HG02571 (cell line): ENCODE data around the gene NEMP1.
"Not testable (repeated sequence)": the region's sequence is repeated elsewhere in the genome, so short reads cannot be mapped to it uniquely, and the experiment has no call there.

ENCODE experiments used
- ATAC-seq: cut with Tn5 transposase; IDR thresholded peaks from one replicate; pipeline ENCODE4 v1.9.1; 2021; ENCODE audit warnings: mild to moderate bottlenecking, moderate library complexity; ENCODE audit not compliant: unreplicated experiment

Gene NEMP1, protein sequence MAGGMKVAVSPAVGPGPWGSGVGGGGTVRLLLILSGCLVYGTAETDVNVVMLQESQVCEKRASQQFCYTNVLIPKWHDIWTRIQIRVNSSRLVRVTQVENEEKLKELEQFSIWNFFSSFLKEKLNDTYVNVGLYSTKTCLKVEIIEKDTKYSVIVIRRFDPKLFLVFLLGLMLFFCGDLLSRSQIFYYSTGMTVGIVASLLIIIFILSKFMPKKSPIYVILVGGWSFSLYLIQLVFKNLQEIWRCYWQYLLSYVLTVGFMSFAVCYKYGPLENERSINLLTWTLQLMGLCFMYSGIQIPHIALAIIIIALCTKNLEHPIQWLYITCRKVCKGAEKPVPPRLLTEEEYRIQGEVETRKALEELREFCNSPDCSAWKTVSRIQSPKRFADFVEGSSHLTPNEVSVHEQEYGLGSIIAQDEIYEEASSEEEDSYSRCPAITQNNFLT

DNA sequence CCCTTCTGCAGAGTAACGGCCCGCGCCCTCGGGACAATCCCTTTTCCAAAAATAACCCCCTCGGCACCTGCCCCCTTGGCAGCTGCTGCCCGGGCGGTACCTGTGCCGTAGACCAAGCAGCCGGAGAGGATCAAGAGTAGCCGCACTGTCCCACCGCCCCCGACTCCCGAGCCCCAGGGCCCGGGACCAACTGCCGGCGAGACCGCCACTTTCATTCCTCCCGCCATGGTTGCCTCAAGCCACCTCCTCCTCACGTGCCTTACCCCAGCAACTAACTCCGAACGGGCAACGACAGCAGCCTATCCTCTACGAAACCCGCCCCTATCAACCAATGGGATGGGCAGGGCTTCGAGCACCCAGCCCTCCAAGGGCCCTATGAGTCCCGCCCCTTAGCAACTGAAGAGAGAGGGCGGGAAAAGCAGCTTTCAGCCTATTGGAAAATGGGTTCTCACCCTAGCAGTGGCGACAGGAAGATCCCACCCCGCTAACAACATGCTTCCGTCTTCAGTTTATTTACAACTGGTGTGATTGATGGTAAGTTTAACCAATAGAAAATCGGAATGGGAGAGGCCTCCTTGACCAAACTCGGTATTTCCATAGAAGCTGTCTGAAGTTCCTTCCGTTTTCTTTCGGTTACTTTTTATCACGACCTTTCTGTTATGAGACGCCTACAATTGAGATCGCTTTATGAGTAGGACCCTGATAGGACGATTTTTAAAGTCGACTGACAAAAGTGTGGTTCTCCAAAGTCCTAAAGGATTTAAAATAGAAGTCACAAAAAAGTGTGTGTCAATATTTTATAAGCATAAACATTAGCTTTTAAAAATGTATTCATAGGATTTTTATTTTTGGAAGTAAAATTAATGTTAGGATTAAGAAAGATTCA, at the start of gene NEMP1:
Gene NEMP1, minus strand, starts transcription at position 273 of the 886 bp plus-strand sequence. Its CDS starts 46 bp downstream, at position 227.
- peak; percentile 96 for ATAC-seq

DNA sequence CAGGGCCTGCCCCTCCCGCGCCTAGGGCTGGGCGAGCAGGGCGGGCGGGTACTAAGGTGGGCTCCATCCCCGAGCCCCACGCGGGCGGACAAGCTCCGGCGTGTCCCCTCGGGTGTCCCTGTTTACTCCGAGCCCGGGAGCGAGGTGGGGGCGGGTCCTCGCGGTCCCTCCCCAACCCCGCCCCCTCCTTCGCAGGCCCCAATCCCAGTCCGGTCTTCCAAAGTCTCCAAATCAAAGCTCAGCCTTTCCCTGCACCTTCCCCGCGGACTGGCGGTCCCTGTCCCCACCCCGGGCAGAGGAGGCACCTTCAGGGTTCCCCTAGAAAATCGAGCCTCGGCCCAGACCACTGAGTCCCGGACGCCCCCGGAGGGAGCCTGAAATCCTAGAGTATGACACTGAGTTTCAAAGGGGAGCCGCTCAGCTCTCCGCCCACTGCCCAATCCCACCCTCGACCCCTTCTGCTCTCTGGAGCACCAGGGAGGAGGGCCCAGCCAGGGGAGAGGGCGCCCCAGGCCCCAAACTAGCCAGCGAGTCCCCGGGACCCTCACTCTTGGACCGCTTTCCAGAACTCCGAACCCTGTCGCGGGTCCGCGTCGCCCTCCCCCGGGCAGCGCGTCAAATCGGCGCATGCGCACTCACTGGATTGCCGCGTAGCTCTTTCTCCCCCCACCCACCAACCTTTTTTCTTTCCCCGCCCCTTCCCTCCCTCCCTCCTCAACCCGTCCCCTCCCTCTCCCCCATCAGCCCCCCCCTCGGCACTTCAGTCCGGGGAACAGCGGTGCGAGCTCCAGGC, 49.3 kb upstream of the NEMP1 start, which contains the start of gene LRP1:
Gene LRP1, plus strand, starts transcription at position 758 of the 793 bp plus-strand sequence. CDS start 482 bp downstream, outside the sequence.
- ATAC-seq = no peak

DNA sequence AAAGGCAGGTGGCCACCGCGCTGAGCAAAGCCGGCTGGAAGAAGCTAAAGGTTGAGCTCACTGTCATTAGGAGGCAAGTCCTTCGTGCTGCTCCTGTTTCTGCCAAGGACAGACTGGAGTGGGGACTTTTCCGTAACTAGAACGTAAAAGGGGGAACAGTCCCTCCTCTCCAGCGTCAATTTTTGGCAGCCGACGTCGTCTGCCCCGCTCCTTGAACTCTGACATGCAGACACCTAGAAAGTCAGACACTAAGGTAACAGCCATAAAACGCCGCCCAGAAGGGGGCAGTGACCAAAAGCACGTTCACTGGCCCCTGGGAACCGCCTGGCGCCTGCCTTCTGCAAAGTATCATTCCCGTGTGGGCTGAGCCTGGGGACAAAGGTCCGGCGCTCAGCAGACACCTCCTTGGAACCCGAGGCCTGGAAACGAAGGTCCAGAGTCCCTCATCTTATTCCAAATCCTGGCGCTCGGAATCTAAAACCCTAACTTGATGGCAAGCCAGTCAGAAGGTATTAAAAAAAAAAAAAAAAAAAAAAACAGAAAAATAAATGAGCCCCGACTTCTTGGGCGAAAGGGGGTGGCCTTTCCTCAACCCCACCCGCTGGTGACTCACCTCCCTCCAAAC, 48.6 kb upstream of the NEMP1 start:
- ATAC-seq = no peak

GRCh38 chr12:57126561-57126960, 48.0 kb upstream of the NEMP1 start:
- ATAC-seq = no peak

DNA sequence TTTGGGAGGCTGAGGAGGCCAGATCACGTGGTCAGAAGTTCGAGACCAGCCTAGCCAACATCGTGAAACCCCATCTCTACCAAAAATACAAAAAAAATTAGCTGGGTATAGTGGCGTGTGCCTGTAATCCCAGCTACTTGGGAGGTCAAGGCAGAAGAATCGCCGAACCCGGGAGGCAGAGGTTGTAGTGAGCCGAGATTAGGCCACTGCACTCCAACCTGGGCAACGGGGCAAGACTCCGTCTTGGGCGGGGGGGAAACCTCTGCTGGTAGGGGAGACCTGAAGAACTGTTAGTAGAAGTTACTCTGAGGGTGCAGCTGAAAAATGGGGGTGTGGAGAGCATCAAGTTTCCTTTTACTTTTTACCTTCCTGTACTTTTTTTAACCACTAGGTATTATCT, 47.5 kb upstream of the NEMP1 start:
- no peak for ATAC-seq

DNA sequence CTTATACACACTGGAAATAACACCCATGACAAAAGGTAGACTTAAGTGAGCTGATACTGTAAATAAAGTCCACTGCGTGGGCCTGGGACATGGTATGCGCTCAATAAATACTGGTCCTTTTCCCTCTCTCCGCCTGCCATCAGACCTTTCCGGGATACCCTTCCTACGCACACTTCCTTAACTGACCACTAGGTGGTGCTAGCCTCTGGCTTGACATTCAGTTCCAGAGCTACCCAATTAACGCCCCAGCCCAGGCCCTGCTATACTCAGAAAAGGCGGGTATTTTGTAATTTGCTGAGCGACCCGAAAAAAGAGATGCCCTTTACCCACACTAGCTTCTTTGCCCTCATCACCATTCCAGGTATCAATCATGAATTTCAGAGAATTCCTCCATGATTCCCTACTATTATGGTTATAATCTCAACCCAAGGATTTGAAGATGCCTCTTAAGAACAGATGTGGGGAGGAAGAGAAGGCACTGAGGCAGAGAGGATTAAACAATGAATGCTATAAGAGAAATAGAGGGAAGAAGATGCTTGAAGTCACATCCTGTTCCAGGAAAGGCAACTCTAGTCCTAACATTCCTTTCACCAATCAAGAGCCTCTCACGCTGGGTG, 45.8 kb upstream of the NEMP1 start:
- no peak for ATAC-seq

DNA sequence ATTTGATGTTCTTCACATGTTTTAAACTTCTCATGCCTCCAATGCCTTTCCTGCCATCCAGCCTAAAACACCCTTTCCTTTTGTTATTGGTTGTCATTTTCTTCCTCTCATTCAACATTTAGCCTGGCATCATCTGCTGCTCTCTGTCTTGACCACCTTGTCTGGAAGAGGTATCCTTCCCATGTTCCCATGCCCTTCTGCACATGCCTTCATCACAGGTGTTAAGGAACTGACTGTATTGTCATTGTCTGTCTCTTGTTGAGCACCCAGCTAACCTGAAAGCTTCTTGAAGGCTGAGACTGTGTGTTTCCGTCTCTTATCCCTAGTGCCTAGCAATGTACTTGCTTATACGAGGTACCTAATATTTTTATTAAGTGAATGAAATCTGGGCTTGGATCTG, 45.2 kb upstream of the NEMP1 start:
- no peak for ATAC-seq

- ATAC-seq = not testable (repeated sequence)
These were observed 42.1 kb upstream of the NEMP1 start for GRCh38 chr12:57120718-57121117.

DNA sequence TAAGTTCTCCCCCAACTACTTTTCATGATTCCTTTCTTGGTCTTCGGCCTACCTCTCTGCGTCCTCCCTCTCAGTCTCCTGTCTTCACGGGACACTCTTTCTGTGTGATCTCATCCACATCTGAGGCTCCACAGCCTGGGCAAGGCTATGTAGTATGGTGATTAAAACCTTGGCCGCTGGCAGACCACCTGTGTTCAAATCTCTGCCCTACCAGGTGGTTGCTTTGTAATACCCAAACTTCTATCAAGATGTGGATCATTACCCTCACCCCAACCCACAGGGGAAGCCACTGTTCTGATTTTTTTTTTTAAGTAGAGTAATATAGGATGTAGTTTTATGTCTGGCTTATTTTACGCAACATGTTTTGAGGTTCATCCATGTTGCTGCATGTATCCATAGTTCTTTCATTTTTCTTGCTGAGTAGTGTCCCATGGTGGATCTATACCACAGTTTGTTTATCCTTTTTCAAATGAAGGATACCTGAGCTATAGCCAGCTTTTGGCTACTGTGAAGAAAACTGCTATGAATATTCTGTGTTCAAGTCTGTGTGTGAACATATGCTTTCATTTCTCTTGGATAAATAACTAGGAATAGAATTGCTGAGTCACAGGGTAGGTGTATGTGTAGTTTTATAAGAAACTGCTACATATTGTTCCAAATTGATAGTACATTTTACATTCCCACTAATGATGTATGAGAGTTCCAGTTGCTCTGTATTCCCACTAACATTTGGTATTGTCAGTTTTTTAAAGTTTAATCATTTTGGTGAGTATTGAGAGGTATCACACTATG, 40.9 kb upstream of the NEMP1 start:
- no peak for ATAC-seq

DNA sequence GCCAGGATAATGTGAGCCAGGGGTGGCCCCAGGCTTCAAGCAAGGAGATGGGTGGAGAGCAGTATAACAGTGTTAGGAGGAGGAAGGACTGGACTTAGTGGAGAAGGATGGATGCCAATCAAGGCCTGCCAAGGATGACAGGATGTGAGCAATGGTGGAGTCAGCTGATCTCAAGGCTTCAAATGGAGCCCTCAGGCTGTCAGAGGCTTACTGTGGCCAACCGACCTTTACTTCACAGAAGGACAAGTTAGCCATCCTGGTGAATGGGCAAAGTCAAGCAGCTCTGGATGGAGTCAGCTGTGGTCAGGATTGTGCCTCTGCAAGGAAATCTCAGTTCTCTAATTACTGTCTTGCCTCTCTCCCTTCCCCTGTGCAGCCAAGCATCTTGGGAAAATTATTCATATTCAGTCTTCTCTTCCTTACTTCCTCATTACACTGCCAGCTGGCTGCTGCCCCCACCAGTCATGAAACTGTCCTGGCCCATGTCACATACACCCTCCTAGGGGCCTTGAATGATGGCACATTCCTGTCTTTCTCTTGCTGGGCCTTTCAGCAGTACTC, 40.2 kb upstream of the NEMP1 start:
- ATAC-seq = no peak

- ATAC-seq = no peak
These were observed 38.1 kb upstream of the NEMP1 start for GRCh38 chr12:57116580-57117281.

GRCh38 chr12:57112492-57113294, 34.1 kb upstream of the NEMP1 start:
- ATAC-seq = peak; percentile 46

GRCh38 chr12:57111031-57111734, 32.6 kb upstream of the NEMP1 start, which contains the start of gene STAT6:
Gene STAT6 (minus strand): TSS chr12:57111362. CDS start chr12:57108278, 3,084 bp downstream.
- ATAC-seq = peak; percentile 60

DNA sequence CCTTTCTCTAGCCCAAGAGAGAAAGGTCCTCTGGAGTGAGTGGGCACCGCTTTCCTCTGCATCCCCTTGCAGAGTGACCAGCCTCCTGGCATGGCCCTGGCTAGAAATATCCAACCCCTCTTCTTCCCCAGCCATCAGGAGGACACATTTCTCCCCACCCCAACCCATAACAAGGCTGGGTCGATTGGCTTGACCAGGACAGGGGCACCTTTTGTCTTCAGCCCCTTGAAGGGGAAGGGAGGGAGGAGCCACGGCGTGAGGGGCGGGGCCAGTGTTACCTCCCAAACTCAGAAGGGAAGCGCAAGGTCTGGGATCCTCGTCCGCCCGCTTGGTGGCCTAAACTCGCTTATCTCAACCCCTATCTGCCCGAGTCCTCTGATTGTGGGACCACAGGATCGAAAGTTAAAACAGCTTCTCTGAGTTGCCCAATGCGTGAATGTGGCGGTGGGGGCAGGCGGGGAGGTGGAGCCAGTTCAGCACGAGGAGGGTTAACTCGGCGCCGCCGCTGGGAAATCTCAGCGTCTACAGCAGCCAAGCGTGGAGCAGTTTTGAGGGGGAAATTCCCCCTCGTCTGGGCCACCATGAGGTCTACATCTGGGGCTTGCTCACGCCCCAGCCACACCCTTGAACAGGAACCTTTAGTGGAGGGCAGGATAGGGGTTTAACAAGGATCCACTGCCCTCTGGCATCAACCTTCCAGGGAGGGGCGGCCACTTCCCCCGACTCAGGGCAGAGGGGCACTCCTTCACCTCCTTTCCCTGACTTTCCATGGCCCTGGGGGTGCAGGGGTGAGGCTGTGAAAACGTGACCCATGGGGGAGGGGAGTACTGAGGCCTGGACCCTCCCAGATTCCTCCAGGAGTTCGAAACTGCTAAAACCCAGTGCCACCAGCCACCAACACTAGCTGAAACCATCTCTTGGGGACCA, 31.8 kb upstream of the NEMP1 start:
- peak; percentile 41 for ATAC-seq
